GM12875 (cell line): Measurements from ENCODE around the gene RPS21.

Experiments
- H3K4me3 ChIP-seq: one replicate; pipeline ENCODE4 v1.5.1; 2011; ENCODE audit warnings: low read depth, low read length, control low read depth
- CTCF ChIP-seq: IDR thresholded peaks from 2 replicates; pipeline ENCODE4 v1.5.1; 2011; ENCODE audit warnings: low read depth, mild to moderate bottlenecking, control low read depth, inconsistent platforms, low read length, moderate library complexity, borderline replicate concordance; ENCODE audit not compliant: insufficient read depth

RPS21 gene

GRCh38 chr20:62408055-62408454, 21.2 kb downstream of the RPS21 start:
- TF ChIP-seq CTCF, result no peak
- H3K4me3 ChIP-seq, result no peak overlapping the region

- no peak for TF ChIP-seq CTCF
- H3K4me3 ChIP-seq, result no peak overlapping the region
These were observed 21.7 kb downstream of the RPS21 start for GRCh38 chr20:62408640-62409039.

GRCh38 chr20:62409086-62409853, 22.4 kb downstream of the RPS21 start:
- TF ChIP-seq CTCF, result no peak
- H3K4me3 ChIP-seq, result no peak overlapping the region

GRCh38 chr20:62409931-62410745, 23.2 kb downstream of the RPS21 start:
- H3K4me3 ChIP-seq, result no peak overlapping the region
- TF ChIP-seq CTCF, result peak; percentile 66

GRCh38 chr20:62410746-62411478, 24.0 kb downstream of the RPS21 start:
- TF ChIP-seq CTCF, result no peak

GRCh38 chr20:62411479-62412193, 24.7 kb downstream of the RPS21 start:
- H3K4me3 ChIP-seq, result no peak overlapping the region
- no peak for TF ChIP-seq CTCF

More at GRCh38 chr20:62410746-62411478, 24.0 kb downstream of the RPS21 start:
- no peak overlapping the region for H3K4me3 ChIP-seq
